Activated CD4-positive, alpha-beta memory T cell treated with anti-CD3 and anti-CD28 coated beads for 36 hours (primary cell): Measurements from ENCODE around the gene MAST2. TPM values are rescaled to one million over a fixed set of nuclear protein-coding genes. Genes with fewer than 3 reads are reported as not detected.

Experiments used
- CTCF ChIA-PET: fragments of 350-600 bp; sonication (Branson Sonifier 250); formaldehyde crosslinking; loops from one replicate; lab custom pipeline; 2021; ENCODE audit warnings: antibody characterized with exemption, inconsistent platforms; lab: Charles Lee
- POLR2A ChIA-PET: fragments of 350-600 bp; sonication (Branson Sonifier 250); formaldehyde crosslinking; loops from one replicate; lab custom pipeline; 2021; ENCODE audit warnings: antibody characterized with exemption; lab: Charles Lee
- DNase-seq: peaks from one replicate; pipeline ENCODE4 v3.0.0-alpha.2; 2020
- H3K27ac Mint-ChIP-seq: one replicate; pipeline ENCODE4 v1.8.0; 2021; ENCODE audit warnings: mixed read lengths
- H3K27me3 Mint-ChIP-seq: one replicate; pipeline ENCODE4 v1.8.0; 2021; ENCODE audit warnings: mixed read lengths
- H3K36me3 Mint-ChIP-seq: one replicate; pipeline ENCODE4 v1.8.0; 2021; ENCODE audit warnings: mixed read lengths
- H3K4me1 Mint-ChIP-seq: one replicate; pipeline ENCODE4 v1.8.0; 2021; ENCODE audit warnings: low read depth, mixed read lengths
- H3K4me3 Mint-ChIP-seq: one replicate; pipeline ENCODE4 v1.8.0; 2021; ENCODE audit warnings: mild to moderate bottlenecking, mixed read lengths
- H3K9me3 Mint-ChIP-seq: one replicate; pipeline ENCODE4 v1.8.0; 2021; ENCODE audit warnings: mixed read lengths
- intact Hi-C: fragments of 100-400 bp; cut with micrococcal nuclease; formaldehyde crosslinking; loops from one replicate; pipeline ENCODE4 v1.15.1; 2023
- total RNA-seq, 2 experiments: library from RNA; stranded (reverse); gene quantifications; one replicate each; pipeline ENCODE4 v1.2.3, GENCODE V29; 2021

The MAST2 gene
- total RNA-seq = 10 to 100 TPM; 25.1 to 26.6 TPM

- POLR2A ChIA-PET = no interaction called here
- H3K4me3 Mint-ChIP-seq = peak within 1 kb of the TSS; percentile 86
Observed at GRCh38 chr1:45803299-45803780, at the start of gene MAST2. Gene MAST2, plus strand, starts transcription at chr1:45803612. Its CDS starts 284 bp downstream, at chr1:45803896.

GRCh38 chr1:45755697-45756096 lies 47.7 kb upstream of the MAST2 start:
- DNase-seq = no peak
- Mint-ChIP-seq H3K36me3 (peaks cover 1% of the 10 kb centered on the region), H3K4me1 (peaks cover 16% of the 10 kb centered on the region), H3K9me3 (peaks cover 11% of the 10 kb centered on the region), H3K4me3 (no peak overlapping the region), H3K27me3 (no peaks in the 10 kb centered on the region), H3K27ac (no peak overlapping the region)
- ChIA-PET CTCF (interaction anchor here (0.6 kb wide), 1 partner anchor 109 kb away, joined by 3 read pairs; no protein-coding TSS in a partner anchor), POLR2A (no interaction called here)
- intact Hi-C loops = no loop called here

More at GRCh38 chr1:45803299-45803780, at the start of gene MAST2:
- DNase-seq = peak; percentile 90
- H3K27ac Mint-ChIP-seq = peak within 1 kb of the TSS; percentile 61
- H3K36me3 Mint-ChIP-seq = peaks cover 2% of the 10 kb centered on the region
- intact Hi-C loops = loop anchor here (2.0 to 10.0 kb wide), 4 partner anchors 53 to 329 kb away; partner anchors contain the start of genes GPBP1L1, IPP and PIK3R3
- H3K4me1 Mint-ChIP-seq = peaks cover 25% of the 10 kb centered on the region
- H3K27me3 Mint-ChIP-seq = no peaks in the 10 kb centered on the region
- CTCF ChIA-PET = no interaction called here
- no peaks in the 10 kb centered on the region for H3K9me3 Mint-ChIP-seq

GRCh38 chr1:45762291-45762690 lies 41.1 kb upstream of the MAST2 start:
- no peak overlapping the region for H3K27ac Mint-ChIP-seq
- DNase-seq = no peak
- H3K4me1 Mint-ChIP-seq = no peaks in the 10 kb centered on the region
- intact Hi-C loops = no loop called here
- POLR2A ChIA-PET = no interaction called here
- CTCF ChIA-PET = no interaction called here
- no peaks in the 10 kb centered on the region for H3K9me3 Mint-ChIP-seq
- H3K27me3 Mint-ChIP-seq = no peaks in the 10 kb centered on the region
- no peak overlapping the region for H3K4me3 Mint-ChIP-seq
- no peaks in the 10 kb centered on the region for H3K36me3 Mint-ChIP-seq

GRCh38 chr1:45765999-45766792 lies 37.2 kb upstream of the MAST2 start:
- no peaks in the 10 kb centered on the region for H3K27me3 Mint-ChIP-seq

GRCh38 chr1:45767035-45767434 lies 36.4 kb upstream of the MAST2 start:
- intact Hi-C loops = no loop called here
- Mint-ChIP-seq H3K27me3 (no peaks in the 10 kb centered on the region), H3K27ac (no peak overlapping the region), H3K4me1 (no peaks in the 10 kb centered on the region), H3K9me3 (no peaks in the 10 kb centered on the region), H3K4me3 (no peak overlapping the region), H3K36me3 (no peaks in the 10 kb centered on the region)
- DNase-seq = no peak
- ChIA-PET CTCF (no interaction called here), POLR2A (no interaction called here)

More at GRCh38 chr1:45765999-45766792, 37.2 kb upstream of the MAST2 start:
- Mint-ChIP-seq H3K4me1 (no peaks in the 10 kb centered on the region), H3K4me3 (no peak overlapping the region), H3K27ac (no peak overlapping the region), H3K9me3 (no peaks in the 10 kb centered on the region), H3K36me3 (no peaks in the 10 kb centered on the region)
- DNase-seq = no peak
- ChIA-PET CTCF (no interaction called here), POLR2A (no interaction called here)
- intact Hi-C loops = no loop called here

GRCh38 chr1:45769261-45769932 lies 34.0 kb upstream of the MAST2 start:
- intact Hi-C loops = no loop called here
- CTCF ChIA-PET = no interaction called here
- H3K9me3 Mint-ChIP-seq = no peaks in the 10 kb centered on the region

GRCh38 chr1:45772971-45773370 lies 30.4 kb upstream of the MAST2 start:
- ChIA-PET POLR2A (no interaction called here), CTCF (interaction anchor here (0.7 kb wide), 1 partner anchor 228 kb away, joined by 3 read pairs; no protein-coding TSS in a partner anchor)
- Mint-ChIP-seq H3K27me3 (no peaks in the 10 kb centered on the region), H3K36me3 (no peaks in the 10 kb centered on the region), H3K9me3 (no peaks in the 10 kb centered on the region), H3K4me1 (no peaks in the 10 kb centered on the region), H3K27ac (no peak overlapping the region), H3K4me3 (no peak overlapping the region)
- no peak for DNase-seq
- intact Hi-C loops = no loop called here

More at GRCh38 chr1:45769261-45769932, 34.0 kb upstream of the MAST2 start:
- no peaks in the 10 kb centered on the region for H3K4me1 Mint-ChIP-seq
- no peak overlapping the region for H3K27ac Mint-ChIP-seq
- no peaks in the 10 kb centered on the region for H3K27me3 Mint-ChIP-seq
- no peaks in the 10 kb centered on the region for H3K36me3 Mint-ChIP-seq
- POLR2A ChIA-PET = no interaction called here
- H3K4me3 Mint-ChIP-seq = no peak overlapping the region
- no peak for DNase-seq

- intact Hi-C loops = no loop called here
- Mint-ChIP-seq H3K4me1 (no peaks in the 10 kb centered on the region), H3K27ac (no peak overlapping the region), H3K36me3 (no peaks in the 10 kb centered on the region), H3K27me3 (no peaks in the 10 kb centered on the region), H3K9me3 (no peaks in the 10 kb centered on the region), H3K4me3 (no peak overlapping the region)
- ChIA-PET CTCF (no interaction called here), POLR2A (no interaction called here)
- no peak for DNase-seq
Observed at GRCh38 chr1:45775794-45776193, 27.6 kb upstream of the MAST2 start.

GRCh38 chr1:45785583-45785982 lies 17.8 kb upstream of the MAST2 start:
- DNase-seq = peak; percentile 53
- H3K4me3 Mint-ChIP-seq = peak overlapping the region; percentile 45
- POLR2A ChIA-PET = no interaction called here
- peaks cover 15% of the 10 kb centered on the region for H3K4me1 Mint-ChIP-seq
- H3K36me3 Mint-ChIP-seq = no peaks in the 10 kb centered on the region
- no peaks in the 10 kb centered on the region for H3K9me3 Mint-ChIP-seq
- no peak overlapping the region for H3K27ac Mint-ChIP-seq
- intact Hi-C loops = no loop called here
- CTCF ChIA-PET = no interaction called here
- peaks cover 6% of the 10 kb centered on the region for H3K27me3 Mint-ChIP-seq

GRCh38 chr1:45787905-45788304 lies 15.5 kb upstream of the MAST2 start:
- ChIA-PET CTCF (no interaction called here), POLR2A (no interaction called here)
- Mint-ChIP-seq H3K4me1 (peaks cover 15% of the 10 kb centered on the region), H3K4me3 (no peak overlapping the region), H3K27ac (no peak overlapping the region), H3K9me3 (no peaks in the 10 kb centered on the region), H3K36me3 (no peaks in the 10 kb centered on the region), H3K27me3 (peaks cover 7% of the 10 kb centered on the region)
- no peak for DNase-seq
- intact Hi-C loops = no loop called here

GRCh38 chr1:45789601-45790000 lies 13.8 kb upstream of the MAST2 start:
- no peak overlapping the region for H3K4me3 Mint-ChIP-seq
- no peaks in the 10 kb centered on the region for H3K36me3 Mint-ChIP-seq
- H3K27ac Mint-ChIP-seq = no peak overlapping the region
- no peak for DNase-seq
- peaks cover 15% of the 10 kb centered on the region for H3K4me1 Mint-ChIP-seq
- POLR2A ChIA-PET = interaction anchor here (0.8 kb wide), 1 partner anchor 595 kb away, joined by 3 read pairs; no protein-coding TSS in a partner anchor
- H3K27me3 Mint-ChIP-seq = peaks cover 9% of the 10 kb centered on the region
- H3K9me3 Mint-ChIP-seq = no peaks in the 10 kb centered on the region
- intact Hi-C loops = no loop called here
- CTCF ChIA-PET = no interaction called here

GRCh38 chr1:45792744-45793143 lies 10.7 kb upstream of the MAST2 start:
- CTCF ChIA-PET = no interaction called here
- DNase-seq = no peak
- POLR2A ChIA-PET = no interaction called here
- Mint-ChIP-seq H3K27ac (no peak overlapping the region), H3K27me3 (peaks cover 4% of the 10 kb centered on the region), H3K9me3 (no peaks in the 10 kb centered on the region), H3K4me1 (no peaks in the 10 kb centered on the region), H3K4me3 (no peak overlapping the region), H3K36me3 (no peaks in the 10 kb centered on the region)
- intact Hi-C loops = no loop called here
